Ascending aorta (tissue), 2 donors: ENCODE data around the gene TSPAN15. TPM values are rescaled to one million over a fixed set of nuclear protein-coding genes. Genes with fewer than 3 reads are reported as not detected.
"Not testable (repeated sequence)": the region's sequence is repeated elsewhere in the genome, so short reads cannot be mapped to it uniquely, and the experiment has no call there.

Source experiments
- DNase-seq, 2 donors: peaks; one replicate each; pipeline ENCODE4 v3.0.0-alpha.2; 2019; ENCODE audit warnings: low spot score in 2 of 2
- H3K27ac ChIP-seq, 2 donors: fragments of 200-600 bp; sonication (generic); one replicate each; pipeline ENCODE4 v1.5.1; 2016 to 2017; ENCODE audit warnings: mild to moderate bottlenecking in 1 of 2
- H3K27me3 ChIP-seq: fragments of 200-600 bp; sonication (generic); one replicate; pipeline ENCODE4 v1.5.1; 2017
- H3K36me3 ChIP-seq, 2 donors: fragments of 200-600 bp; sonication (generic); one replicate each; pipeline ENCODE4 v1.5.1; 2016
- H3K4me1 ChIP-seq, 2 donors: fragments of 200-600 bp; sonication (generic); one replicate each; pipeline ENCODE4 v1.5.1; 2016 to 2017; ENCODE audit warnings: mild to moderate bottlenecking in 1 of 2
- H3K4me3 ChIP-seq, 2 donors: fragments of 200-600 bp; sonication (generic); one replicate each; pipeline ENCODE4 v1.5.1; 2016 to 2017; ENCODE audit warnings: mild to moderate bottlenecking in 1 of 2
- H3K9me3 ChIP-seq, 2 donors: fragments of 200-600 bp; sonication (generic); one replicate each; pipeline ENCODE4 v1.5.1; 2016
- intact Hi-C: fragments of 100-400 bp; cut with DNase I; formaldehyde crosslinking; loops from one replicate; pipeline ENCODE4 v1.15.1; 2023
- total RNA-seq: library from RNA; depleted of rRNA; stranded (reverse); fragments of >200 nt; gene quantifications from one replicate; pipeline ENCODE4 v1.1.0, GENCODE V29; 2016
- TF ChIP-seq, protein P1 (sequence below), 3 experiments: fragments of 200-600 bp in 2 of 3; fragments of 450-650 bp in 1 of 3; sonication (generic) in 2 of 3; IDR thresholded peaks; one replicate each; pipeline ENCODE4 v1.5.1; 2016 to 2019; ENCODE audit warnings: antibody characterized with exemption in 3 of 3, mild to moderate bottlenecking in 1 of 3, moderate library complexity in 1 of 3

Gene TSPAN15
- total RNA-seq, 1 donor from 2014 or later, result 31.9 TPM

DNA sequence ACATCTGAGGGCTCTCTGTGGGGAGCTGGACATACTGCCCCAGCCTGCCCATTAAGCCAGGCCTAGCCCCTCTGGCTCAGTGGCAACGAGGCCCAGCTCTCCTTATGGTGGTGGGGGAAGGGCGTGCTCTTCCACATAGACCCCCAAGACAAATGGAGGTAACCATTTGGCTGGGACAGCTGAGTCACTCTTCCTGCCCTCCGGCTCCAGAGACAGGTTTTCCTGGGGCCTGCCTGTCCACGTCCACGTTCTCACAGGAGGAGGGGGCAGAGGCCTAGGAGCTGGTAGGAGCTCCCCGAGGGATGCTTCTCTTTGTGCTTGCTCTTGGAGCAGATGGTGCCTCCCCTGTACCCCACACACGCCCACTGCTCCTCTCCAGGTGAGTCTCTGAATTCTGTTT, 33.5 kb downstream of the TSPAN15 start:
- Histone ChIP-seq H3K4me1 (peaks cover 9 to 11% of the 10 kb centered on the region in 2 donors), H3K4me3 (no peak overlapping the region), H3K27me3 (no peaks in the 10 kb centered on the region), H3K9me3 (peaks cover 0 to 7% of the 10 kb centered on the region in 2 donors), H3K27ac (no peak overlapping the region), H3K36me3 (no peaks in the 10 kb centered on the region)
- intact Hi-C loops, result no loop called here
- no peak for DNase-seq
- TF ChIP-seq, protein P1, sequence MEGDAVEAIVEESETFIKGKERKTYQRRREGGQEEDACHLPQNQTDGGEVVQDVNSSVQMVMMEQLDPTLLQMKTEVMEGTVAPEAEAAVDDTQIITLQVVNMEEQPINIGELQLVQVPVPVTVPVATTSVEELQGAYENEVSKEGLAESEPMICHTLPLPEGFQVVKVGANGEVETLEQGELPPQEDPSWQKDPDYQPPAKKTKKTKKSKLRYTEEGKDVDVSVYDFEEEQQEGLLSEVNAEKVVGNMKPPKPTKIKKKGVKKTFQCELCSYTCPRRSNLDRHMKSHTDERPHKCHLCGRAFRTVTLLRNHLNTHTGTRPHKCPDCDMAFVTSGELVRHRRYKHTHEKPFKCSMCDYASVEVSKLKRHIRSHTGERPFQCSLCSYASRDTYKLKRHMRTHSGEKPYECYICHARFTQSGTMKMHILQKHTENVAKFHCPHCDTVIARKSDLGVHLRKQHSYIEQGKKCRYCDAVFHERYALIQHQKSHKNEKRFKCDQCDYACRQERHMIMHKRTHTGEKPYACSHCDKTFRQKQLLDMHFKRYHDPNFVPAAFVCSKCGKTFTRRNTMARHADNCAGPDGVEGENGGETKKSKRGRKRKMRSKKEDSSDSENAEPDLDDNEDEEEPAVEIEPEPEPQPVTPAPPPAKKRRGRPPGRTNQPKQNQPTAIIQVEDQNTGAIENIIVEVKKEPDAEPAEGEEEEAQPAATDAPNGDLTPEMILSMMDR (IDR thresholded peaks at IDR 0.05), result no peak

DNA sequence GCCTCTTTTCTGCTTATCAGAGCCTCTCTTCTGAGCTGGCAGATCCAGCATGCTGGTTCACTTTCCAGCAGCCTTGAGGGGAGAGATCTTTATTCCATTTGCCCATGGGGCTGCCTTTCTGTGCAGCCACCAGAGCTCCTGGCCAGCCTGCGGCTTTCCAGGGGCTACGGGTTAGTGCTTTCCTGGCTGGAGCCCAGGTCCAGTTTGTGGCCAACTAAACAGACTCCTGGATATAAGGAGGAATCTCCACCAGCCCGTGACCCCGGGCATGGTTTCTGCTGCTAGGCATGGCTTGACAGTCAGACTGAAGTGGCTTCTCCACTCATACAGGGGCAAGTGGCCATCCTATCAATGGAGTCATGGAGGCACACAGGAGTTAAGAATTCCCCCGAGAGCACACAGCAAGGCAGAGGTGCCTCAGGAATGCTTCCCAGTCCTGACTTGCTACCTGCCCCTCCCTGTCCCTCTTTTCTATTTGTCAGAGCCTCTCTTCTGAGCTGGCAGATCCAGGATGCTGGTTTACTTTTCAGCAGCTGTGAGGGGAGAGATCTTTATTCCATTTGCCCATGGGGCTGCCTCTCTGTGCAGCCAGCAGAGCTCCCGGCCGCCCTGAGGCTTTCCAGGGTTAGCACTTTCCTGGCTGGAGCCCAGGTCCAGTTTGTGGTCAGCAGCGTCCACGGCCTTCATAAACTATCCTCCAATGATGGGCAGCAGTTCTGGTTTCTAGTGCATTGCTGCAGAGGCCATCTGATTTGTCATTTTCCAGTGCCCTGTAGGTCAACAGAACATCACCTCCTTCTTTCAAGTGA, 35.9 kb downstream of the TSPAN15 start:
- no peaks in the 10 kb centered on the region for H3K27me3 ChIP-seq
- DNase-seq, result no peak
- peaks cover 0 to 7% of the 10 kb centered on the region in 2 donors for H3K9me3 ChIP-seq
- TF ChIP-seq, protein P1 (IDR thresholded peaks at IDR 0.05), result no peak
- H3K27ac ChIP-seq, result no peak overlapping the region
- intact Hi-C loops, result no loop called here
- H3K36me3 ChIP-seq, result no peaks in the 10 kb centered on the region
- no peaks in the 10 kb centered on the region for H3K4me1 ChIP-seq
- H3K4me3 ChIP-seq, result no peak overlapping the region

DNA sequence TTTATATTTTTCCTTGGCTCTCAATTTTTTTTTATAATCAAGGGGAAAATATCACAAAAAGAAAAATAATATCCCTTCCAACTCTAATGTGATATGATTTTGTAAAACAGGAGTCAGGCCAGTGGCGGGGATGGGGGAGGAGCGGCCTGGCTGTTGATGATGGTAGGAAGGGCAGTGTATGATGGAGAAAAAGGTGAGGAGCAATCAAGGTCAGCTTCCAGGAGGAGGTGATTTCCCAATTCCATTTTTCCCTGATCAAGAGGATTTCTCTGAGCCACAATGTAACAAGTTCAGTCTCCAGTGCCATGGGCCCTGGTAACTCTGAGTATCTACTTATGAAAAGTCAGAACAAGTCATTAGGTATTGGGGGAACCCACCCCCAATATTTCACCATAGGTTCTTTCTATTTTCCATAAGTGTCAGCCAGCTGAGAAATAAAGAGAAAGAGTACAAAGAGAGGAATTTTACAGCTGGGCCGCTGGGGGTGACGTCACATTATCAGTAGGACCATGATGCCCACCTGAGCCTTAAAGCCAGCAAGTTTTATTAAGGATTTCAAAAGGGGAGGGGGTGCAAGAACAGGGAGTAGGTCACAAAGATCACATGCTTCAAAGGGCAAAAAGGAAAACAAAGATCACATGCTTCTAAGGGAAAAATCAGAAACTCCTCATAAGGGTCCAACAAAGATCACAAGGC, 37.0 kb downstream of the TSPAN15 start:
- H3K4me3 ChIP-seq, H3K27me3 ChIP-seq, H3K4me1 ChIP-seq, H3K27ac ChIP-seq, intact Hi-C loops, H3K9me3 ChIP-seq, H3K36me3 ChIP-seq: not testable (repeated sequence)
- DNase-seq, result peak in 1 of 2 donors; percentile 3

DNA sequence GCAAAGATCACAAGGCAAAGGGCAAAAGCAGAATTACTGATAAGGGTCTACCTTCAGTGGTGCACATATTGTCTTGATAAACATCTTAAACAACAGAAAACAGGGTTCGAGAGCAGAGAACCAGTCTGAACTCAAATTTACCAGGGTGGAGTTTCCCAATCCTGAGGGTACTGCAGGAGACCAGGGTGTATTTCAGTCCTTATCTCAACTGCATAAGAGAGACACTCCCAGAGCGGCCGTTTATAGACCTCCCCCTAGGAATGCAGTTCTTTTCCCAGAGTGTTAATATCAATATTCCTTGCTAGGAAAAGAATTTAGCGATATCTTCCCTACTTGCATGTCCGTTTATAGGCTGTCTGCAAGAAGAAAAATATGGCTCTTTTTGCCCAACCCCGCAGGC, 37.6 kb downstream of the TSPAN15 start:
- intact Hi-C loops, H3K27me3 ChIP-seq, H3K36me3 ChIP-seq, H3K4me1 ChIP-seq, H3K9me3 ChIP-seq, H3K4me3 ChIP-seq, H3K27ac ChIP-seq: not testable (repeated sequence)
- peak in 1 of 2 donors; percentile 13 for DNase-seq

DNA sequence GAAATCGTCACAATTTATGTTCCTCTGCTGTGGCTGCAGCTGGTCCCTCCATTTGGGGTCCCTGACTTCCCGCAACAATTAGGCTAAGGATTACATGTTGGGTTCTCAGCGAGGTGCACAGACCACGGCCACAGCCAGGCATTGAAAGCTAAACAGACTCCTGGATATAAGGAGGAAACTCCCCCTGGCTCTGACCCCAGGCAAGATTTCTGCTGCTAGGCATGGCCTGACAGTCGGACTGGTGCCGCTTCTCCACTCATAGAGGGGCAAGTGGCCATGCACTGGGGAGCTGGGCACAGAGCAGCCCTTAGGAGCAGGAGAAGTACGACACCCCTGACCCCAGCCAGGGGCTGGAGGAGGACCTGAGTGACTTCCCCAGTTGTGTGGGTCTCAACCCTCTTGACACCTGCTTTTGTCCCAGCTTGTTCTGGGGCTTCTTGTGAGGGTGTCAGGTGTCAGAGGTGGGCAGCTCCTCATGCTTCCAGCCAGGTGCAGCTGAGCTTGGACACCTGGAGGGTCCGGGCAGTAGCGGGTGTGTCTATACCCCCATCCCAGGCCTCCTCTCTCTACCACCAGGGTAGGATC, 38.3 kb downstream of the TSPAN15 start:
- intact Hi-C loops, result no loop called here
- Histone ChIP-seq H3K27me3 (no peaks in the 10 kb centered on the region), H3K27ac (no peak overlapping the region), H3K4me1 (no peaks in the 10 kb centered on the region), H3K4me3 (no peak overlapping the region), H3K9me3 (peaks cover 0 to 7% of the 10 kb centered on the region in 2 donors), H3K36me3 (no peaks in the 10 kb centered on the region)
- peak in 1 of 2 donors; percentile 51 for DNase-seq
- TF ChIP-seq, protein P1 (IDR thresholded peaks at IDR 0.05), result no peak

DNA sequence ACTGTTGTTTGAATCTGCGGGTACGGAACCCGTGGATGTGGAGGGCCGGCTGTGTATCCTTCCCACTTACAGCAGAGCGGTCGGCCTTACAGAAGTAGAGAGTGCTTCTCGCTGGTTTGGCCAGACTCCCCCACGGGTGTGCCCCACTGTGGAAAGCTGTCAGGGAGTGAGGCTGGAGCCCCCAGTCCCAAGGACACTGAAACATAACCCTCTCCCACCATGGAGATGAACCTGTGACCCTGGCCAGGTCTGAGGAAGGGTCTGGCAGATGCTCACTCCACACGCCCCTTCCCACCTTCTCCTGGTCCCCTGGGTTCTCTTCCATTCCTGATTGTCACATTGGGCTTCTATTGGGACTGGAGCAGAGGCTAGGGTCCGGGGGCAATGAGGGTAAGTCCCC, 39.6 kb downstream of the TSPAN15 start:
- H3K36me3 ChIP-seq, result no peaks in the 10 kb centered on the region
- H3K4me3 ChIP-seq, result no peak overlapping the region
- peaks cover 0 to 7% of the 10 kb centered on the region in 2 donors for H3K9me3 ChIP-seq
- no peaks in the 10 kb centered on the region for H3K4me1 ChIP-seq
- TF ChIP-seq, protein P1 (IDR thresholded peaks at IDR 0.05), result no peak
- no peaks in the 10 kb centered on the region for H3K27me3 ChIP-seq
- no peak overlapping the region for H3K27ac ChIP-seq
- intact Hi-C loops, result no loop called here
- peak in 1 of 2 donors; percentile 56 for DNase-seq
